MM.1S (cell line): Measurements from ENCODE around the gene AMFR.

Source experiments
- DNase-seq: peaks from one replicate; pipeline ENCODE4 v3.0.0-alpha.2; 2015
- H2AFZ ChIP-seq: fragments of 300-600 bp; sonication (generic); 2 replicates; pipeline ENCODE4 v1.6.0; 2016; ENCODE audit warnings: antibody characterized with exemption, low read length
- H3F3A ChIP-seq: fragments of 300-600 bp; sonication (generic); 2 replicates; pipeline ENCODE4 v1.6.1; 2016; ENCODE audit warnings: mild to moderate bottlenecking, antibody characterized with exemption, low read length, moderate library complexity, mixed read lengths; ENCODE audit not compliant: insufficient read depth
- H3K27ac ChIP-seq: fragments of 300-600 bp; sonication (generic); 2 replicates; pipeline ENCODE4 v1.5.1; 2016; ENCODE audit warnings: mild to moderate bottlenecking, low read length
- H3K27me3 ChIP-seq: fragments of 300-600 bp; sonication (generic); replicated peaks from 2 replicates; pipeline ENCODE4 v1.6.0; 2016; ENCODE audit warnings: low read length; ENCODE audit not compliant: insufficient read depth
- H3K36me3 ChIP-seq: fragments of 300-600 bp; sonication (generic); replicated peaks from 2 replicates; pipeline ENCODE4 v1.6.1; 2016; ENCODE audit warnings: mild to moderate bottlenecking, low read length, mixed read lengths; ENCODE audit not compliant: insufficient read depth
- H3K4me1 ChIP-seq: fragments of 300-600 bp; sonication (generic); 2 replicates; pipeline ENCODE4 v1.6.1; 2016; ENCODE audit warnings: low read length, mixed read lengths
- H3K4me2 ChIP-seq: fragments of 300-600 bp; sonication (generic); 2 replicates; pipeline ENCODE4 v1.6.0; 2016; ENCODE audit warnings: low read depth, low read length
- H3K4me3 ChIP-seq: fragments of 300-600 bp; sonication (generic); 2 replicates; pipeline ENCODE4 v1.5.1; 2016; ENCODE audit warnings: low read length, mixed read lengths
- H3K79me2 ChIP-seq: fragments of 300-600 bp; sonication (generic); 2 replicates; pipeline ENCODE4 v1.6.1; 2016; ENCODE audit warnings: mixed run types, low read length, mixed read lengths
- H3K9ac ChIP-seq: fragments of 300-600 bp; sonication (generic); 2 replicates; pipeline ENCODE4 v1.6.1; 2016; ENCODE audit warnings: low read length, mixed read lengths
- H3K9me2 ChIP-seq: fragments of 300-600 bp; sonication (generic); replicated peaks from 2 replicates; pipeline ENCODE4 v1.6.1; 2016; ENCODE audit warnings: mild to moderate bottlenecking, low read length, mixed read lengths; ENCODE audit not compliant: insufficient read depth
- H3K9me3 ChIP-seq: fragments of 300-600 bp; sonication (generic); replicated peaks from 2 replicates; pipeline ENCODE4 v1.6.1; 2016; ENCODE audit warnings: mild to moderate bottlenecking, low read length, mixed read lengths; ENCODE audit not compliant: insufficient read depth
- H4K20me1 ChIP-seq: fragments of 300-600 bp; sonication (generic); 2 replicates; pipeline ENCODE4 v1.6.1; 2016; ENCODE audit warnings: mild to moderate bottlenecking, low read length, moderate library complexity, mixed read lengths; ENCODE audit not compliant: insufficient read depth
- CTCF ChIP-seq: fragments of 300-600 bp; sonication (generic); IDR thresholded peaks from 2 replicates; pipeline ENCODE4 v1.5.1; 2016; ENCODE audit warnings: antibody characterized with exemption, low read length, mixed read lengths
- EZH2 ChIP-seq: fragments of 300-600 bp; sonication (generic); optimal IDR thresholded peaks from 2 replicates; pipeline ENCODE3; 2017; ENCODE audit warnings: low read depth, mild to moderate bottlenecking, antibody characterized with exemption, low read length, mixed read lengths
- EZH2phosphoT487 ChIP-seq: fragments of 300-600 bp; sonication (generic); IDR thresholded peaks from 2 replicates; pipeline ENCODE4 v1.6.1; 2018; ENCODE audit warnings: antibody characterized with exemption, low read length

The AMFR gene

GRCh38 chr16:56360117-56361008 lies 65.0 kb downstream of the AMFR start:
- TF ChIP-seq EZH2 = no peak
- no peak for TF ChIP-seq EZH2phosphoT487
- TF ChIP-seq CTCF = no peak
- Histone ChIP-seq H4K20me1 (no peaks in the 10 kb centered on the region), H2AFZ (no peak overlapping the region), H3K4me2 (no peak overlapping the region), H3K27me3 (no peaks in the 10 kb centered on the region), H3K36me3 (no peaks in the 10 kb centered on the region; the same call in 1 of the 2 replicates), H3K9me3 (no peaks in the 10 kb centered on the region), H3F3A (peaks cover 8% of the 10 kb centered on the region), H3K79me2 (no peaks in the 10 kb centered on the region), H3K9me2 (no peaks in the 10 kb centered on the region), H3K27ac (no peak overlapping the region), H3K4me1 (0 out of 2 replicates have a peak, but pooled peaks cover 7% of the 10 kb centered on the region), H3K4me3 (no peak overlapping the region), H3K9ac (no peak overlapping the region)
- DNase-seq = no peak

GRCh38 chr16:56357765-56358322 lies 67.5 kb downstream of the AMFR start:
- Histone ChIP-seq H3K9me2 (no peaks in the 10 kb centered on the region), H4K20me1 (no peaks in the 10 kb centered on the region), H2AFZ (no peak overlapping the region), H3K79me2 (no peaks in the 10 kb centered on the region), H3K27ac (no peak overlapping the region), H3K27me3 (no peaks in the 10 kb centered on the region), H3K9me3 (no peaks in the 10 kb centered on the region), H3K4me1 (0 out of 2 replicates have a peak, but pooled peaks cover 7% of the 10 kb centered on the region), H3K9ac (no peak overlapping the region), H3K4me3 (no peak overlapping the region), H3K36me3 (no peaks in the 10 kb centered on the region; the same call in 1 of the 2 replicates), H3K4me2 (0 out of 2 replicates have a peak overlapping the region, but pooled peaks have one; percentile 67), H3F3A (peaks cover 8% of the 10 kb centered on the region)
- TF ChIP-seq EZH2 (no peak), CTCF (peak; percentile 11; the same call in 1 of the 2 replicates)
- no peak for DNase-seq

GRCh38 chr16:56357241-56357764 lies 68.0 kb downstream of the AMFR start:
- H4K20me1 ChIP-seq = no peaks in the 10 kb centered on the region
- no peak overlapping the region for H3K27ac ChIP-seq
- no peaks in the 10 kb centered on the region for H3K27me3 ChIP-seq
- 0 out of 2 replicates have a peak, but pooled peaks cover 7% of the 10 kb centered on the region for H3K4me1 ChIP-seq
- no peaks in the 10 kb centered on the region; the same call in 1 of the 2 replicates for H3K36me3 ChIP-seq
- H3K4me2 ChIP-seq = peak overlapping the region; percentile 67
- H2AFZ ChIP-seq = peak overlapping the region; percentile 83
- peak overlapping the region; percentile 65 for H3K4me3 ChIP-seq
- H3K79me2 ChIP-seq = no peaks in the 10 kb centered on the region
- no peaks in the 10 kb centered on the region for H3K9me2 ChIP-seq
- no peaks in the 10 kb centered on the region for H3K9me3 ChIP-seq
- DNase-seq = no peak
- peak overlapping the region; percentile 60; the same call in 1 of the 2 replicates for H3K9ac ChIP-seq
- no peak for TF ChIP-seq CTCF
- H3F3A ChIP-seq = peaks cover 8% of the 10 kb centered on the region
